NCI-H748 treated with DMSO at 0.1 percent for 48 hours (cell line): ENCODE data around the gene AMACR.
"Not testable (repeated sequence)": the region's sequence is repeated elsewhere in the genome, so short reads cannot be mapped to it uniquely, and the experiment has no call there.

Source experiments
- DNase-seq: peaks from one replicate; lab custom pipeline; 2025; lab: John Stamatoyannopoulos, UW

The AMACR gene

DNA sequence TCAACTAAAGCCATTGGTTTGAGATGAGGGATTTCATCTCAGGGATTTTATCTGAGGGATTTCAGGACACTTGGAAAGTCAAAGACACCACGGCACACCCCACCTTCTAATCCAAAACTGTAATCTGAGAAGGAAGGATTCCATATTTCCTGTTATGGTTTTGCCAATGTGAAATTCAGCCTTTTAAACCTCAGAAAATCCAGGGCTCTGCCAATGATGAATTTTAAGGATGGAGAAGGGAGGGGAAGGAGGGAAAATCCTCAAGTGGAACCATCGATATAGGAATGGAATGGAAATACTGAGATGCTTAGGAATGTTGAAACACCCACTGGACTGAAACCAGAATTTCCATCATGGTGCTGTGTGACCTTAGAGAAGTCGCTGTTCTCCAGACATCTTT lies 29.9 kb upstream of the AMACR start:
- DNase-seq = no peak

DNA sequence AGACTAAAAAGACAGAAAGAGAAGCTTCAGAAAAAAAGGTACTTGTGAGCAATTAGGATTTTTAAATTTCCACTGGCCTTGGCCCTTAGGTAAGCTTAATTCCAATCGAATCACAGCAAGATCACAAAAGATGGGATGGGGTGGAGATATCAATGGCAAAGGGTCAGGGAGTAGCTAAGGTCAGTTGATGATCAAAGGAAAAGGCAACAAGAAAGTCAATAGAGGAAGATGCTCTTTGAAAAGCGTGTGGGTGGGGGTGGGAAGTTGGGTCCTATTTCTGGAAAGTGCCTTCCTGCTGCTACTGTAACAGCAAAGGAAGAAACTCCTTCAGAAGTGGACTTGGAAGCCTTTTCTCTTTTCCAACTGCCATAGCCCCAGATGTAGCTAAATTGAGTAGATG lies 27.9 kb upstream of the AMACR start:
- no peak for DNase-seq

DNA sequence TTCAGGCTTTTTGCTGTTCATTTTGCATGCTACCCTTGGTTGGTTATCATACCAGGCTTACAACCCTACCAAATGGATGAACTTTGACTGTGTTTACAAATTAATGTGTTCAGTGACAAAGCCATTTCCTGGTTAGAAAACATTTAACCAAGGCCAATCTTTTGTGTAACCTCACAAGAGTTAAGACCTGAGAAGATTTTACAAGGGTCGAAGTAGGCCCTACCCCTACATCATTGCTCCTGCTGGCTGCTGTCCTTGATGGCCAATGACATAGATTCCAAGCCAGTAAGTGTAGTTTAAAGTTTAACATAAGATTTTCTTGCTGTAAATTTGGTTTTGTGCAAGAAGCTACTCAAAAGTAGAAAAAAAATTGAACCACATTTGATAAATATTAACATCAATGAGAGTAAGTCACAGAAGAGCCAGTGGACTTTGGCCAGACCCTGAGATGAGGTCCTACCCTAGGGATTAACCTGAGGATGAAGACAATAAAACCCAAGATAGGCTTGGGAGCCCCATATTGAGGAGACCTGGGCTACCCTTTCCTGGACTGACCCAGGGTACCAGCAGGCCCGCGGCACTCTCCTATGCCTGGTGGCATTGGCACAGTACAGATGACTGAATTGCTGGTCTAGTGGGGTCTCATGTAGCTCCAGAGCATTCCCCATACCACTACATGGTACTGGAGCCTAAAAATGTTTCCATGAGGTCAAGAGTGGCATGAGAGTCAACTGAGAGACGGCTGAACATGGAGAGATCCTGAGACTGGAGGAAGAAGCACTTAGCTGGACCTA lies 26.9 kb upstream of the AMACR start:
- DNase-seq = no peak

DNA sequence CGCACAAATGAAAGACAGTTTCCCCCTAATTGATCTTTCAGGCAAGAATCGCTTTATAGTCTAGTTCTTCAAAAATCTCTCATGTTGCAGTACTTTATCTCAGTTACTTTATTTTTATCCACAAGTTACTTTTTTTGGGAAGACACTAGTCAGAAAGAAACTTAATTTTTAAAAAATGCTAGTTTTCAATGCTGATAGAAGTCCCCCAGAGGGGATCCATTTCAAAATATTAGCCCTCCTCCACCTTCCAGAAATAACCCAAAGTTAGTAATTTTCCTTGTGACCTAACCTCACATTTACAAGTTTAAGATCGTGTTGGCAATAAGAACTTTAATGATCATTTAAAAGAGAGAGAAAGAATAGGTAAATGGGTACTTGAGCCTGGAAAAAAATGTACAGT lies 24.1 kb upstream of the AMACR start:
- no peak for DNase-seq

DNA sequence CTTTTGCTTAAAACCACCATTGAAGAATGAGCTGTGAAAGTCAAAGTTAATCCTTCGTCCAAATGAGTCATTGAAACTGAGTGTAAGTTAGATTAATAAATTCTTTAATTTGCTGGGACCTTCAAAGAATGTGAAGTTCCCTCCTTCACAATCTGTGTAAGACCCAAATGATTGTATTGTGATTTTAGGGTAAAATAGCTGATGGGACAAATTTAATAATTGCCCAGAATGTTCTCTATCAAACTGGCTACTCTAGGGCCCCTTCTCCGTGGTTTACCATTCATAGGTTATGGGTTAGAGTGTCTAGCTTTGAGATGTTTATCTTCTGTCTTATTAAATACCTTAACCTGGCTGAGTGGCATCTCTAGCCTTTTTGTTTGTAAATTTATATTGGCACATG lies 23.3 kb upstream of the AMACR start:
- no peak for DNase-seq

DNA sequence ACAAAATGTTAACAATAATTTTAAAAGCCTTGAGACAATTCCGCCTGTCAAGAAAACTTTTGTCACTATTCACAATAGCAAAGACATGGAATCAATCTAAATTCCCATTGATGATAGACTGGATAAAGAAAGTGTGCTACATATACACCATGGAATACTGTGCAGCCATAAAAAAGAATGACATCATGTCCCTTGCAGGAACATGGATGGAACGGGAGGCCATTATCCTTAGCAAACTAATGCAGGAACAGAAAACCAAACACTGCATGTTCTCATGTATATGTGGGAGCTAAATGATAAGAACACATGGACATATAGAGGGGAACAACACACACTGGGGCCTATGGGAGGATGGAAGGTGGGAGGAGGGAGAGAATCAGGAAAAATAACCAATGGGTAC lies 22.7 kb upstream of the AMACR start:
- not testable (repeated sequence) for DNase-seq

DNA sequence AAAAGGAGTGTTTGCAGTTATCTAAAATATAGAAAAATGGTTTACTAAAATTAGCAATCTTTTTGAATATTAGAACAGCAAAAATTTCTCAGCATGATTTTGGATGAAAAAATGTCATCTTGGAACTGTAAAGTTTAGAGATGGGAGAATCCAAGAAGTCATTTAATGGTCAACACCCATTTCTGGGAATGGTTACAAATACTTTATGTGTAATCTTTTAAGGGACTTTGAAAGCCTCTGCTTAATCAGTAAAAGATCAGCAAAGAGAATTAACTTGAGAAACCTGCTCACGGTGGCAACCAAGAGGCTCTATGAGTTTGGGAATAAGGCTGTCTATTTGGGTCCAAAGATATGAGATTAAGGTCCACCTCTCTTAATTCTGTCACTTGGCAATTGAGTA lies 22.2 kb upstream of the AMACR start:
- no peak for DNase-seq

DNA sequence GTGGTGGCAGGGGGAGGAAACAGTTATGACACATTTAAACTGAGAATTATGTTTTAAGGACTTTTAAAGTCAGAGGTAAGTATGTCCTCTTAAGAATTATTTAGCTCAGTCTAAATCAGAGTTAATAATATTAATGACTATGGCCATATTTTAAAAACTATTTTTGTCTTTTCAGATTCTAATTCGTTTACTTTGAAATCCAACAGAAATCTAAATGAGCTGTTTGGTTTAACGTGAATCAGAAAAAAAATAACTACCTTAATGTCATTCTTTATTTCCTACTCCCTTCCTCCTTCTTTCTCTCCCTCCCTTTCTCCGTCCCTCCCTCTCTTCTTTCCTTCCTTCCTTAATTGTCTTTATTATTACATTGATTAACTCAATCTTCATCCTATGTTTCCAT lies 20.5 kb upstream of the AMACR start:
- DNase-seq = no peak

DNA sequence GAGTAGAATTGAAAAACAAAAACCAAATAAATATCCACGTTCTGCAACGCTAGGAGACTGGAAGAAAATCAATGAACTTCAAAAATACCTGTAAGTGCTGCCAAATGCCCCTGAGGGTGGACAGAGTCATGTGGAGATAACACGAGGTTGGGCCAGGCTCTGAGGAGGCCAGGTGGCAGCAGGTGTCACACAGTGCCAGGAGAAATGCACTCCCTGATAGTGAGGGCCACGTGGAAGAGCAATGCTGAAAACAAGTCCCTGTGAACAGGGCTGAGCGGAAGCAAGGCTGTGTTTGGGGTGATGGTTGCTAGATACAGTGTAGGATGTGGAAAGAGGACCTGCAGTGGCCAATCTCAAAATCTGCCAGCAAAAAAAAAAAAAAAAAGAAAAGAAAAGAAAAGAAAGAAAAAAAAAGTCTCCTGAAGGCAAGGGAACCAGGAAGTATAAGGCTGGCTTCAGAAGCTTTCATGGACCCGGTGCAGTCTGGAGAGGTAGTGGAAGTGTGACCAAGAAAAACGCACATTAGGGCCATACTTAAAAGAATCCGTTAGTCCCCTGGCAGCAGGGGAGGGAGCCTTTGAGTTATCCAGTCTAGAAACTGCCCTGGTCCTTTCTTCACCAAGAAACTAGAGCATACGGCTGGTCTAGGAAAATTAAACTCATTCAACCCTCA lies 18.4 kb upstream of the AMACR start:
- DNase-seq = no peak

DNA sequence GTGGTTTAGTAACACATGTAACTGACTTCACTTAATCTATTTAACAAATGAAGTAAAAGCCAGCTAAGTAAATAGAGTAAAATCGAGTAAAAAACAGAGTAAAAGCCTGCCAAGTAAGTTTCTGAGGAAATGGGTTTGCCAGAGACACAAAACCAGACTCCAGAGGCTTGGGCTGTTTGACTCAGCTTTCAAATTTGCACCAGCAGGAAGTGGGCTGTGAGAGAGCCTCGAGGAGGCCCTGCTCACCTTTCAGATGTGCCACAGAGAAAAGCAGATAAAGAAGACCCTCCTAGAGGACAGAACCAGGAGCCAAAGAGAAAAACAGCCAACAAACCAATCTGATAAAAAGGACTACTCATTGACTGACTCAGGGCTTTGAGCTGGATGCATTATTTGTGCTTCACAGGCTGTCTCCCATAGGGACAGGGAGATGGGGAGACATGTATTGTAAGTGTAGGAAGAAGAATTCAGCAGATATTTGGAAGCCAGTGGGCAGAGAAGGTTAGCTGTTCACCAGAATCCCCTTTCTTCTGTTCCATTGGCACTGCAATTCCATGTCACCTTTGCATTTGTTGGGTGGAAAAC lies 14.4 kb upstream of the AMACR start:
- DNase-seq = no peak

DNA sequence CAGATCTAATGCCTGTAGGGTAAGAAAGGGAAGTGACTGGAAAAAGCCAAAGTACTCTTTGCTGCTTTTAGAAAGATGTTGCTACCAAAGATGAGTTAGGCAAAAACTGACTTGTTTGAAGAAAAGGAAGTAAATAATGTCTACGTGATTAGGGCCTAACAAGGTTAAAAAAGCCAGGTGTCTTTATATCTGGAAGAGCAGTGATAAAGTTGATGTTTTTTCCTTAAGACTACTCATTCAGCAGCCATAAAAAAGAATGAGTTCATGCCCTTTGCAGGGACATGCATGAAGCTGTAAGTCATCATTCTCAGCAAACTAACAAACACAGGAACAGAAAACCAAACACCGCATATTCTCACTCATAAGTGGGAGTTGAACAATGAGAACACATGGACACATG lies 13.5 kb upstream of the AMACR start:
- no peak for DNase-seq

DNA sequence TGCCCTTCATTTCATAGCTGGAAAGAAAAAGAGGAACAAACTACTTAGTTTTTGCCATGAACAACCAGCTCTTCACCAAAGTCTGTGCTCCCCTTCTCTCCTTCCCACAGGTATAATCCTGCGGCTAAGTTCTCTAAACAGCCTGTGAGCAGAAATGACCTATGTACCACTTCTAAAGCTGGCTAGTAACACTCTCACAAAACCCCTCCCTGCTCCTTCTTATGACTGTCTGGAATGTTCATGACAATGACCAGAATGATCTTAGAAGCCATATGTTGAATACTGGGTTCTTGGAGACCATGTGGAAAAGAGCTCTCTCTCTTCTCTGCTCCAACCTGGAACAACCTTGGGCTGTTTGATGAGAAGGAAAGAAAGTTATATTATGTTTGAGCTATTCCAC lies 12.9 kb upstream of the AMACR start:
- no peak for DNase-seq

DNA sequence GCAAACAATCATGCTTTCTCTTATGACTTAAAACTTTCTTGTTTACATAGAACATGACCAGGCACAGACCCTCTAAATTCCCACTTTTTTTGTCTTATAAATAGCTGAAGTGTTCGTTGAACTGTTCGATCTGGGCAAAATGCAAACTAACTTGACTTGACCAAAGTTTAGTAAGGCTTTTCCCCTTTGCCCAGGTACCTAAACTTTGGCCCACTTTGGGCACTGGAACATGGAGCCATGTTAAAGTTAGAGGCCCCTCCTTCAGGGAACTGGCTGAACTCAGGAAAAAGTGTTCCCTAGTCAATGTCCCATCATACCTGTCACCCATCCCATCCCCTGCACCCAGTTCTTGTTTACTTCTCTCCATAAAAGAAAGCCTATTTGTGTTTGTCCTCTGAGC lies 9.4 kb upstream of the AMACR start:
- DNase-seq = no peak

DNA sequence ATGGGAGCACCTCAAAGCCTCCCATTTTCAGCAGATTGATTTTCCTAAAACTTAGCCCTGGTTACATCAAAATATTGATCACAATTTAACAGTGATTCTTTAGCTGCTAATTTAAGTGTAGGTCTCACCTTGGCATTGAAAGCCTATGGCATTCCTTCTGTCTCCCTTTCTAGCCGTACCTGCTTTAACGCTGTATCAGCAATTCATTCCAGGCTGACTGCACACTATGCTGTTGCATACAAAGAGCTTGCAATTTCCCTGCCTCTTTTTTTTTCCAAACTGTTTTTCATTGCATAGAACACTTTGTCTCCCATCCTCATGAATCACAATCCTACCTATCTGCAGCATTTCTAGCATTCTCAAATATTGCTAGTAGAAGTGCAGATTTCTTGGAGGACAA lies 8.9 kb upstream of the AMACR start:
- no peak for DNase-seq

DNA sequence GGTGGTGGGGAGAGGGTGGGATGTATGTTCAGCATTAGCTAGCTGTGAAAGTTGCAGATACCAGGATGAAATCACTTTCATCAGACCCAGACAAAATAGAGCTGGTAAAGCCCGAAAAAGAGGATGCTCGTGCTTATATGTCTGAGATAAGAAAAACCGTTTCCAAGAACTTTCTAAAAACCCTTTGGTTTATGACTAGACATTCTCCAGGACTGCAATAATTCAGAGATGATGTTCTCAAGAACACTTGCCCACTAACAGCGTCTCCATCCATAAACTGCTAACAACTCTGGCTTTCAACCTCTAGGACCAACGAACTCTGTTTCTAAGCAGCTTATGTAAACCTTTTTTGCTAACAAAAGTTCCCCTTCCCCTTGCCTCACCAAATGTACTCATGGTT lies 8.4 kb upstream of the AMACR start:
- DNase-seq = no peak

DNA sequence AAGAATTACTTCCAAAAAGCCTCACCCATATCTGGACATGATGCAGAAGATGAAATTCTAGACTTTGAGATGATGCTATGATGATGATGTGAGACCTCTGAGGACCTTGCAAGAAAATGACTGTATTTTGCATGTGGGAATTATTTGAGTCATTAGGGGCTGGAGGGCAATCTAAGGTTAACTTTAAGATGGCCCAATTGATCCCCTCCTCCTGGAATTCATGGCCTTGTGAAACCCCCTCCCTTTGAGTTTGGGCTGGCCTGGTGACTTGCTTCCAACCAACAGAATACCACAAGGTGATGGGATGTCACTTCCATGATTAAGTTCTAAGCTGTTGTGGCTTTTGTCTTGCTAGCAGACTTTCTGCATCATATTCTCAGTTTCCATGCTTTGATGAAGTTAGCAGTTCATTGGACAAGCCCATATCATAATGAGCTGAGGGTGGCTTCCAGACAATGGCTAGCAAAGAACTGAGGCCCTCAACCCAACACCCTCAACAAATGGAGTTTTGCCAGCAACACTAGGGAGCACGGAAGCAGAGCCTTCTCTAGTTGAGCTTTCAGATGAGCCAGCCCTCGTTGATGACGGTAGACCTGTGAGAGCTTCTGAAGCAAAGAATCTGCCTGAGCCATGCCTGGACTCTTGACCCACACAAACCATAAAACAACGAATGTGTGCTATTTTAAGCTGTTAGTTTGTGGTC lies 7.4 kb upstream of the AMACR start:
- DNase-seq = no peak

DNA sequence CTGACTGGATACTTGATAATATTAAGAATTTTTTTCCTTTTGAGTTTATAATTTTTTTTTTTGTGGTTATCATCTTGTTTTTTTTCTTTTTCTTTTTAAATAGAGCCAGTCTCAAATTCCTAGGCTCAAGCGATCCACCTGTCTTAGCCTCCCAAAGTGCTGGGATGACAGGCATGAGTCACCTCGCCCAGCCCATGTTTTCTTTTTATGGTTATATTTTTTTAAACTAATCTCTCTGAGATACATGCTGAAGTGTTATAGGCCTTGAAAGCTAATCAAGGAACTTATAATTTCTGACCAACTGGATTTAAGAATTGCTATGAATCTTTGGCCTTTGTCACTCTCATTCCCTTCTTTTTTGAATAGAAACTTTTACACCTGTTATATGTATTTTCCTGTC lies 6.8 kb upstream of the AMACR start:
- DNase-seq = no peak

DNA sequence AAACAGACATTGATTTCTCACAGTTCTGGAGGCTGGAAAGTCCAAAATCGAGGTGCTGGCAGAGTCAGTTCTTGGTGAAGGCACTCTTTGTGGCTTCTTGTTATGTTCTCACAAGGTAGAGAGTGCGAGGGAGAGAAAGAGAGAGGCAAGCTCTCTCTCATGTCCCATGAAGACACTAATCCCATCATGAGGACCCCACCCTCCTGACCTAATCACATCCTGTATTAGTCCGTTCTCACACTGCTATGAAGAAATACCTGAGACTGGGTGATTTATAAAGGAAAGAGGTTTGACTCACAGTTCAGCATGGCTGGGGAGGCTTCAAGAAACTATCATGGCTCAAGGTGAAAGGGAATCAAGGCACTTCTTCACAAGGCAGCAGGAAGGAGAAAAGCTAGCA lies 5.7 kb upstream of the AMACR start:
- no peak for DNase-seq

DNA sequence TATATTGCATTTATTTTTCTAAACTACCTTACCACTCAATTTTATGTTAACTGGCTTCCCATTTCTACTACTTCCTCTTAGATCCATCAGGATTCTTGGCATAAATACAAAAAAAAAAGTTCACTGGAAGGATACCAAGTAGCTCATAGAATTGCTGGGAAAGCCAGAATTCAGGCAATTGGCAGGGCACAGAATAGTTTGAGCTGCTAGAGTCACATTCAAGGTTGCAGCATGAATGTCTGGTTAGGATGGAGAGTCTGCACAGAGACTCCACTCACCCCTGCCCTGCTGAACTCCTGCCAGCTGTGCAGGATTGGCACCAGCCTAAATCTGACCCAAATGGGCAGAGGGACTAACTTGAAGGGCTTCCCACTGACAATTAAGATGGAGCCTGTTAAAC lies 4.9 kb upstream of the AMACR start:
- DNase-seq = no peak

DNA sequence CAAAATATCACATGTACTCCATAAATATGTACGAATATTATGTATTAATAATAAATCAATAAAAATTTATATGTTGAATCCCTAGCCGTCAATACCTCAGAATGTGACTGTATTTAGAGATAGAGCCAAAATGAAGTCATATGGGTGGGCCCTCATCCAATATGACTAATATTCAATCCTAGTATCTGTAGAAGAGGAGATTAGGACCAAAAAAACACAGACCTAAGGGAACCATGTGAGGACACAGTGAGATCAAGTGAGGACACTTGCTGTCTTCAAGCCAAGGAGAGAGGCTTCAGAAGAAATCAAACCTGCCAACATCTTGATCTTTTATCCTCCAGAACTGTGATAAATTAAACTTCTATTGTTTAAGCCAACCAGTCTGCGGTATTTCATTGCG lies 3.7 kb upstream of the AMACR start:
- DNase-seq = no peak

DNA sequence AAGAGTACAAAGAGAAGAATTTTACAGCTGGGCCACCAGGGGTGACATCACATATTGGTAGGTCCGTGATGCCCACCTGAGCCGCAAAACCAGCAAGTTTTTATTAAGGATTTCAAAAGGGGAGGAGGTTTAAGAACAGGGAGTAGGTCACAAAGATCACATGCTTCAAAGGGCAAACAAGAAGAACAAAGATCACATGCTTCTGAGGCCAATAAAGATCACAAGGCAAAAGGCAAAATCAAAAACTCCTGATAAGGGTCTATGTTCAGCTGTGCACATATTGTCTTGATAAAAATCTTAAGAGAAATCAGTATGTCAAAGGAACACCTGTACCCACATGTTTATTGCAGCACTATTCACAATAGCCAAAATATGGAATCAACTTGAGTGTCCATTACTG lies 2.3 kb upstream of the AMACR start:
- not testable (repeated sequence) for DNase-seq

DNA sequence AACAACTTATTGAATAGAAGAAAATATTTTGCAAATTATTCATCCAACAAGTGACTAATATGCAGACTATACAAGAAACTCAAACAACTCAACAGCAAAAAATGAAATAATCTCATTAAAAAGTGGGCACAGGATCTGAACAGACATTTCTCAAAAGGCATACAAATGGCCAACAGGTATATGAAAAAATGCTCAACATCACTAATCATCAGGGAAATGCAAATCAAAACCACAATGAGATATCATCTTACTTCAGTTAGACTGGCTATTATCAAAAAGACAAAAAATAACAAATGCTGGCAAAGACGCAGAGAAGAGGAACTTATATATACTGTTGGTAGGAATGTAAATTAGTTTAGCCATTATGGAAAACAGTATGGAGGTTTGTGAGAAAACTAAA lies 1.8 kb upstream of the AMACR start:
- DNase-seq = no peak

DNA sequence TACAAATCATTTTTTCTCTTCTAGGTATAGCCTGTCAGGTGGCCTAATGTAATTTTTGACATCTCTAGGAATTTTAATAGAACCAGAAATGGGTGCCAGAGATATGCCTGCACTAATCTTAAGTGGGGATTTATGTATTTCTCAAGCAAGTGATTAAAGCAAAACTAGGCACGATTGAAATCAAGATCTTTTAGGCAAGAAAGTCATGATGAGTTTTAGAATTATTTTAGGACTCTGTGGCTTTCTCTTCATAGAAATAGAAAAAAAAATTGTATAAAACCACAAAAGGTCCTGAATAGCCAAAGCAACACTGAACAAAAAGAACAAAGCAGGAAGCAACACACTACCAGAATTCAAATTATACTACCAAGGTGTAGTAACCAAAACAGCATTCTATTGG lies 952 bp upstream of the AMACR start:
- peak; percentile 66 for DNase-seq
